HG03066 (cell line): Measurements from ENCODE around the gene NEURL3.
"Not testable (repeated sequence)": the region's sequence is repeated elsewhere in the genome, so short reads cannot be mapped to it uniquely, and the experiment has no call there.

Source experiments
- ATAC-seq: cut with Tn5 transposase; IDR thresholded peaks from one replicate; pipeline ENCODE4 v1.9.1; 2021; ENCODE audit warnings: low read depth; ENCODE audit not compliant: unreplicated experiment

The NEURL3 gene

GRCh38 chr2:96505231-96505889 is at the start of gene NEURL3:
NEURL3 (minus strand) TSS chr2:96505357; CDS start chr2:96505286, 71 bp downstream.
- ATAC-seq, result no peak

- no peak for ATAC-seq
Measured at GRCh38 chr2:96554293-96555145, 49.4 kb upstream of the NEURL3 start.

- not testable (repeated sequence) for ATAC-seq
Measured at GRCh38 chr2:96553957-96554292, 48.8 kb upstream of the NEURL3 start.

GRCh38 chr2:96553176-96553956 is 48.2 kb upstream of the NEURL3 start:
- no peak for ATAC-seq

GRCh38 chr2:96552315-96553175 is 47.4 kb upstream of the NEURL3 start:
- ATAC-seq, result no peak

GRCh38 chr2:96551605-96552314 is 46.6 kb upstream of the NEURL3 start:
- no peak for ATAC-seq

GRCh38 chr2:96550787-96551604 is 45.8 kb upstream of the NEURL3 start:
- no peak for ATAC-seq

GRCh38 chr2:96549967-96550786 is 45.0 kb upstream of the NEURL3 start:
- no peak for ATAC-seq

GRCh38 chr2:96549466-96549785 is 44.3 kb upstream of the NEURL3 start:
- no peak for ATAC-seq

GRCh38 chr2:96548558-96549465 is 43.7 kb upstream of the NEURL3 start:
- ATAC-seq, result no peak

- no peak for ATAC-seq
Measured at GRCh38 chr2:96547731-96548171, 42.6 kb upstream of the NEURL3 start.

- ATAC-seq, result no peak
Measured at GRCh38 chr2:96547203-96547641, 42.1 kb upstream of the NEURL3 start.

- no peak for ATAC-seq
Measured at GRCh38 chr2:96546797-96547196, 41.6 kb upstream of the NEURL3 start.

GRCh38 chr2:96546321-96546720 is 41.2 kb upstream of the NEURL3 start:
- no peak for ATAC-seq

- no peak for ATAC-seq
Measured at GRCh38 chr2:96542357-96542977, 37.3 kb upstream of the NEURL3 start.

- no peak for ATAC-seq
Measured at GRCh38 chr2:96541398-96542152, 36.4 kb upstream of the NEURL3 start.
